ENCODE data around the gene SDR42E2.

SDR42E2 gene

GRCh38 chr16:22219389-22220068 lies 57.2 kb downstream of the SDR42E2 start:
- CTCF ChIA-PET: interaction anchor here (0.6 to 1.6 kb wide), 2 partner anchors 32 to 42 kb away, joined by 3 to 4 read pairs; no protein-coding TSS in a partner anchor
- Mint-ChIP-seq H3K9me3 (no peaks in the 10 kb centered on the region), H3K4me1 (peaks cover 7% of the 10 kb centered on the region), H3K27ac (no peak overlapping the region), H3K36me3 (peaks cover 13% of the 10 kb centered on the region), H3K27me3 (no peaks in the 10 kb centered on the region), H3K4me3 (no peak overlapping the region)
- DNase-seq: no peak

DNA sequence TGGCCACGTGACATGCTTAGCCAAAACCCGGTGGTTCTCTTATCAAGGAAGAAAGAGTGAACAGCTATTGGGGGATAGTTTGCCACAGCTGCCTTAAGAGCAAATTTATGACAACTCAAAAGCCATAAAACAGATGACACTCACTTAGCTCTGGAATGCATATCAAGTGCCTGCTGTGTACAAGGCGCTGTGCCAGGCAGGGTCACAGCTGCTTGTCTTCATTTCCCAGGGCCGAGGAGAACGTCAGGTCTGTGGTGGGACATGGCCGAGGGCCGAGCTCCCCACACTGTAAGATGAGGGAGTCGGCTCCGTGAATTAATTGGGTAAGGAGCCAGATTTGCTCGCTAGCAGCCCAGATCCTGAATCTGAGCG lies 57.7 kb downstream of the SDR42E2 start:
- CTCF ChIA-PET: interaction anchor here (0.6 to 1.6 kb wide), 2 partner anchors 32 to 42 kb away, joined by 3 to 4 read pairs; no protein-coding TSS in a partner anchor
- no peaks in the 10 kb centered on the region for H3K27me3 Mint-ChIP-seq

DNA sequence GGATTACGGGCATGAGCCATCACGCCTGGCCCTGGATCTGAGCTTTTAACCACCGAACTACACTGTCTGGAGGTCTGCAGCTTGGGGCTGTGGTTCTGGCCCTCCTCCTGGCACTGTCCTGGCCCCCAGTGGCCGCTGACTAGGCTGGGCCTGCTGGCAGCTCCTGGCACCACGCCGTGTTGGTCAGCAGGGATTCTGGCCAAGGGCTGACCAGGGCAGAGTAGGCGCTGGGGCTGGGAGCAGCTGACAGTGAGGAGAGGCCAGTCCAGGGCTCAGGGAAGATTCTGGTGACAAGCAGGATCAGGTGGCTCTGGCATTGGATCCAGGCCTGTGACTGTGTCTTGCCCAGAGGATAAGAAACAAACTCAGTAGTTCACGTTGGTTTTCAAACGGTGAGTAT lies 58.4 kb downstream of the SDR42E2 start:
- Mint-ChIP-seq H3K27ac (no peak overlapping the region), H3K4me1 (peaks cover 7% of the 10 kb centered on the region), H3K4me3 (no peak overlapping the region), H3K9me3 (no peaks in the 10 kb centered on the region), H3K27me3 (no peaks in the 10 kb centered on the region), H3K36me3 (peaks cover 10% of the 10 kb centered on the region)
- CTCF ChIA-PET: no interaction called here
- no peak for DNase-seq

More for the DNA sequence above, 57.7 kb downstream of the SDR42E2 start:
- Mint-ChIP-seq H3K4me3 (no peak overlapping the region), H3K4me1 (peaks cover 7% of the 10 kb centered on the region), H3K36me3 (peaks cover 13% of the 10 kb centered on the region), H3K9me3 (no peaks in the 10 kb centered on the region), H3K27ac (no peak overlapping the region)
- DNase-seq: no peak

GRCh38 chr16:22222006-22222405 lies 59.7 kb downstream of the SDR42E2 start:
- H3K27ac Mint-ChIP-seq: no peak overlapping the region
- CTCF ChIA-PET: interaction anchor here (1.1 kb wide), 1 partner anchor 16 kb away, joined by 3 read pairs; the partner anchor contains the start of gene EEF2K
- H3K9me3 Mint-ChIP-seq: no peaks in the 10 kb centered on the region

GRCh38 chr16:22222998-22223397 lies 60.7 kb downstream of the SDR42E2 start:
- Mint-ChIP-seq H3K27ac (no peak overlapping the region), H3K4me1 (peaks cover 1% of the 10 kb centered on the region), H3K36me3 (peaks cover 4% of the 10 kb centered on the region), H3K4me3 (no peak overlapping the region), H3K27me3 (no peaks in the 10 kb centered on the region), H3K9me3 (no peaks in the 10 kb centered on the region)
- CTCF ChIA-PET: interaction anchor here (0.6 kb wide), 1 partner anchor 73 kb away, joined by 3 read pairs; no protein-coding TSS in a partner anchor
- no peak for DNase-seq

More at GRCh38 chr16:22222006-22222405, 59.7 kb downstream of the SDR42E2 start:
- Mint-ChIP-seq H3K4me1 (peaks cover 5% of the 10 kb centered on the region), H3K36me3 (peaks cover 7% of the 10 kb centered on the region), H3K4me3 (no peak overlapping the region), H3K27me3 (no peaks in the 10 kb centered on the region)
- no peak for DNase-seq

GRCh38 chr16:22225060-22225459 lies 62.8 kb downstream of the SDR42E2 start:
- H3K4me3 Mint-ChIP-seq: no peak overlapping the region
- H3K27me3 Mint-ChIP-seq: no peaks in the 10 kb centered on the region
- peaks cover 7% of the 10 kb centered on the region for H3K36me3 Mint-ChIP-seq
- H3K9me3 Mint-ChIP-seq: no peaks in the 10 kb centered on the region
- CTCF ChIA-PET: no interaction called here
- no peak overlapping the region for H3K27ac Mint-ChIP-seq
- no peak for DNase-seq
- H3K4me1 Mint-ChIP-seq: no peaks in the 10 kb centered on the region

GRCh38 chr16:22229889-22230288 lies 67.6 kb downstream of the SDR42E2 start:
- peaks cover 24% of the 10 kb centered on the region for H3K36me3 Mint-ChIP-seq
- no peak for DNase-seq
- no peaks in the 10 kb centered on the region for H3K27me3 Mint-ChIP-seq
- CTCF ChIA-PET: no interaction called here
- no peak overlapping the region for H3K4me3 Mint-ChIP-seq
- H3K27ac Mint-ChIP-seq: no peak overlapping the region
- H3K9me3 Mint-ChIP-seq: no peaks in the 10 kb centered on the region
- H3K4me1 Mint-ChIP-seq: peaks cover 4% of the 10 kb centered on the region

- no peaks in the 10 kb centered on the region for H3K9me3 Mint-ChIP-seq
- H3K36me3 Mint-ChIP-seq: peaks cover 23% of the 10 kb centered on the region
- no peak for DNase-seq
- H3K27ac Mint-ChIP-seq: no peak overlapping the region
- H3K27me3 Mint-ChIP-seq: no peaks in the 10 kb centered on the region
- no peak overlapping the region for H3K4me3 Mint-ChIP-seq
- CTCF ChIA-PET: no interaction called here
- H3K4me1 Mint-ChIP-seq: peaks cover 4% of the 10 kb centered on the region
Measured at GRCh38 chr16:22232277-22233036, 70.2 kb downstream of the SDR42E2 start.

DNA sequence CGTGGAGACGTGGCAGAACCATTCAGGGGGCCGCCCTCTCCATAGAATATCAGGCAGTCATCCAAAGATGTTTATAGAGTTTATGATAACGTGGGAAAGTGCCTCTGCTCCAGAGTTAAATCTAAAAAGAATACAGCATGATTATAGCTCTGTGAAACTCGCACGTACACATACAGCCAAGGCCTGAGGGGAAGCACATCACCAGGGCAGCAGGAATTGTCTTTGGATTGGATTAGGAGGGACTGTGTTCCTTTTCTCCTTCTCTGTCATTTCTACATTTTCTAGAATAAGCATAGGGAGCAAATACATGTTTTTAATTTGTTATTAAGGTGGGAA lies 70.7 kb downstream of the SDR42E2 start:
- Mint-ChIP-seq H3K27ac (no peak overlapping the region), H3K27me3 (no peaks in the 10 kb centered on the region), H3K9me3 (no peaks in the 10 kb centered on the region), H3K4me1 (peaks cover 6% of the 10 kb centered on the region), H3K4me3 (no peak overlapping the region), H3K36me3 (peaks cover 26% of the 10 kb centered on the region)
- CTCF ChIA-PET: no interaction called here
- no peak for DNase-seq

- H3K9me3 Mint-ChIP-seq: no peaks in the 10 kb centered on the region
- H3K36me3 Mint-ChIP-seq: peaks cover 34% of the 10 kb centered on the region
- no peaks in the 10 kb centered on the region for H3K27me3 Mint-ChIP-seq
- no peak for DNase-seq
- no peak overlapping the region for H3K27ac Mint-ChIP-seq
- no peak overlapping the region for H3K4me3 Mint-ChIP-seq
- H3K4me1 Mint-ChIP-seq: peaks cover 33% of the 10 kb centered on the region
- CTCF ChIA-PET: no interaction called here
Measured at GRCh38 chr16:22235839-22236745, 73.8 kb downstream of the SDR42E2 start.

GRCh38 chr16:22239131-22239805 lies 77.0 kb downstream of the SDR42E2 start:
- Mint-ChIP-seq H3K27me3 (no peaks in the 10 kb centered on the region), H3K36me3 (peaks cover 25% of the 10 kb centered on the region), H3K27ac (peak overlapping the region; percentile 96), H3K4me3 (no peak overlapping the region), H3K9me3 (no peaks in the 10 kb centered on the region), H3K4me1 (peaks cover 41% of the 10 kb centered on the region)
- CTCF ChIA-PET: interaction anchor here (0.8 to 1.6 kb wide), 3 partner anchors 23 to 61 kb away, joined by 3 to 4 read pairs (median 3); partner anchors contain the start of gene EEF2K
- DNase-seq: no peak

DNA sequence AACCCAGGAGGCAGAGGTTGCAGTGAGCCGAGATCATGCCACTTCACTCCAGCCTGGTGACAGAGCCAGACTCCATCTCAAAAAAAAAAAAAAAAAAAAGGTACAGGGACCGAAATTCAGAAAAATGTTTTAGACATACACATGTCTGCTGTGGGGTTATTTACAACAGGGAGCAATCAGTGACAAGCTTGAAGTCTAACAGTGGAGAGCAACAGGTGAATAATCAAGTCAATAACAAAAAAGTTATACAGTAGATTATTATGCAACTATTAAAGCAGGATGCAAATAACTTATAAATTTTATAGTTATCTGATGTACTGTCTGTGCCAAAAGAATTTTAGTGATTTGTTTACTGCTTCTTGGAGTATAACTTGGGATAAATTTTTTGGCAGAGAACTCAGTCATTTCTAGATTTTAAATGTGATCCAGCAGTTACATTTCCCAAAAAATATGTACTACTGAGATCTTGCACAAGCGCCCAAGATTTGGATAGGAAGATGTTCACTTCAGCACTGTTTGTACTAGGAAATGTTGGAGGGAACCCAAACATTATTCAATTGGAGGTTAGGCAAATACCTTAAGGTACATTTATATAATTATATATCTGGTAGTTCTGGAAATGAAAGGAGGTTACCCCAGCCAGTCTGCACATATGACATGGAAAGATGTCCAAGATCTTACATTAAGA lies 77.9 kb downstream of the SDR42E2 start:
- CTCF ChIA-PET: interaction anchor here (0.8 to 1.9 kb wide), 5 partner anchors 20 to 60 kb away, joined by 3 to 6 read pairs (median 4); partner anchors contain the start of gene EEF2K
- Mint-ChIP-seq H3K27ac (peak overlapping the region; percentile 96), H3K4me1 (peaks cover 41% of the 10 kb centered on the region), H3K27me3 (no peaks in the 10 kb centered on the region), H3K36me3 (peaks cover 23% of the 10 kb centered on the region), H3K9me3 (no peaks in the 10 kb centered on the region), H3K4me3 (no peak overlapping the region)
- no peak for DNase-seq

Measured in activated naive CD4-positive, alpha-beta T cell treated with anti-CD3 and anti-CD28 coated beads, Interleukin-2, amount 10 ng/mL, durations not matched to agents 7 days and 5 days (primary cell).